IPS-18a (cell line): ENCODE data around the gene EBPL.

Experiments
- H3K27ac ChIP-seq: one replicate; pipeline ENCODE4 v1.5.1; 2013; ENCODE audit warnings: low read length
- H3K27me3 ChIP-seq: one replicate; pipeline ENCODE4 v1.6.1; 2013; ENCODE audit warnings: mild to moderate bottlenecking, low read length; ENCODE audit not compliant: control insufficient read depth, insufficient read depth
- H3K36me3 ChIP-seq: one replicate; pipeline ENCODE4 v1.6.1; 2013; ENCODE audit warnings: low read depth, low read length; ENCODE audit not compliant: control insufficient read depth
- H3K4me1 ChIP-seq: one replicate; pipeline ENCODE4 v1.6.1; 2013; ENCODE audit warnings: low read depth, low read length; ENCODE audit not compliant: control insufficient read depth
- H3K4me3 ChIP-seq: one replicate; pipeline ENCODE4 v1.5.1; 2013; ENCODE audit warnings: low read length
- H3K9ac ChIP-seq: one replicate; pipeline ENCODE4 v1.6.1; 2013; ENCODE audit warnings: mild to moderate bottlenecking, low read length, moderate library complexity
- H3K9me3 ChIP-seq: one replicate; pipeline ENCODE4 v1.6.1; 2013; ENCODE audit warnings: low read depth, low read length; ENCODE audit not compliant: control insufficient read depth

EBPL gene

GRCh38 chr13:49694446-49694845 is 3.2 kb upstream of the EBPL start:
- H3K4me3 ChIP-seq: no peak overlapping the region
- no peaks in the 10 kb centered on the region for H3K9me3 ChIP-seq
- H3K36me3 ChIP-seq: no peaks in the 10 kb centered on the region
- H3K4me1 ChIP-seq: peaks cover 3% of the 10 kb centered on the region
- H3K27ac ChIP-seq: no peak overlapping the region
- H3K27me3 ChIP-seq: no peaks in the 10 kb centered on the region
- H3K9ac ChIP-seq: no peak overlapping the region

GRCh38 chr13:49693877-49694276 is 2.6 kb upstream of the EBPL start:
- no peak overlapping the region for H3K9ac ChIP-seq
- H3K27ac ChIP-seq: no peak overlapping the region
- peaks cover 3% of the 10 kb centered on the region for H3K4me1 ChIP-seq
- no peak overlapping the region for H3K4me3 ChIP-seq
- H3K36me3 ChIP-seq: peaks cover 3% of the 10 kb centered on the region
- no peaks in the 10 kb centered on the region for H3K27me3 ChIP-seq
- H3K9me3 ChIP-seq: no peaks in the 10 kb centered on the region

- H3K4me1 ChIP-seq: peaks cover 3% of the 10 kb centered on the region
- H3K36me3 ChIP-seq: peaks cover 5% of the 10 kb centered on the region
- no peak overlapping the region for H3K4me3 ChIP-seq
- H3K27me3 ChIP-seq: no peaks in the 10 kb centered on the region
- no peak overlapping the region for H3K9ac ChIP-seq
- H3K9me3 ChIP-seq: no peaks in the 10 kb centered on the region
- no peak overlapping the region for H3K27ac ChIP-seq
Measured at GRCh38 chr13:49693191-49693733, 2.0 kb upstream of the EBPL start.

- Histone ChIP-seq H3K9me3 (no peaks in the 10 kb centered on the region), H3K36me3 (peaks cover 17% of the 10 kb centered on the region), H3K27me3 (no peaks in the 10 kb centered on the region), H3K9ac (peak overlapping the region; percentile 91), H3K4me3 (peak overlapping the region; percentile 99), H3K27ac (peak overlapping the region; percentile 67), H3K4me1 (peaks cover 3% of the 10 kb centered on the region)
Measured at GRCh38 chr13:49690133-49690994, 922 bp downstream of the EBPL start.

- Histone ChIP-seq H3K27ac (no peak overlapping the region), H3K4me3 (no peak overlapping the region), H3K4me1 (no peaks in the 10 kb centered on the region), H3K9ac (no peak overlapping the region), H3K27me3 (no peaks in the 10 kb centered on the region), H3K9me3 (peaks cover 4% of the 10 kb centered on the region), H3K36me3 (peaks cover 21% of the 10 kb centered on the region)
Measured at GRCh38 chr13:49683489-49683888, 7.8 kb downstream of the EBPL start.

DNA sequence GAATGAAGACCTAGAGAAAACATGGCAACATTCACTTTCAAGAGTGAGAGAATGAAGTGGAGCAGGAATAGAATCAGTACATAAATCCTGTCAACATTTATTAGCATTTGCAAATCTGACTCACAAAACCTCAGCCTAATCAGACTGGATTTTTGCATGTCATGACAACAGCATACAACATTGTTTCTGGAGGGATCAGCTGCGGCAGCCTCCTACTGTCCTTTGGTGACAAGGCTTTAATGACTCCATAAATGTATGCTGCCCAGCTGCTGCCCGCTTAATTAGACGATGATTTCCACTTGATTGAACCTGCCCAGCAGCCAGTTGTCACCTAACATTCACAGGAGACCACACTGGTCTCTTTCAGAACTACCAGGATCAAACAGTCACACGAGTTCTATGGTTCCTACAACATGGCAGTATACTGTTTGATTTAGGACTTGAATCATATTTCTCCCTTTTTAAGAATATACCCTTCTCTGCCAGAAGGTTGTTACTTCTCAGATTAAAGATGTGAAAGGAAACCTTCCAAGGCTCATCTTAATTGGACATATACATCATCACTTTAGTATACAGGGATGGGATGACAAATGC is 9.3 kb downstream of the EBPL start:
- Histone ChIP-seq H3K9ac (no peak overlapping the region), H3K36me3 (peaks cover 10% of the 10 kb centered on the region), H3K27me3 (no peaks in the 10 kb centered on the region), H3K4me3 (no peak overlapping the region), H3K4me1 (no peaks in the 10 kb centered on the region), H3K27ac (no peak overlapping the region), H3K9me3 (peaks cover 4% of the 10 kb centered on the region)

DNA sequence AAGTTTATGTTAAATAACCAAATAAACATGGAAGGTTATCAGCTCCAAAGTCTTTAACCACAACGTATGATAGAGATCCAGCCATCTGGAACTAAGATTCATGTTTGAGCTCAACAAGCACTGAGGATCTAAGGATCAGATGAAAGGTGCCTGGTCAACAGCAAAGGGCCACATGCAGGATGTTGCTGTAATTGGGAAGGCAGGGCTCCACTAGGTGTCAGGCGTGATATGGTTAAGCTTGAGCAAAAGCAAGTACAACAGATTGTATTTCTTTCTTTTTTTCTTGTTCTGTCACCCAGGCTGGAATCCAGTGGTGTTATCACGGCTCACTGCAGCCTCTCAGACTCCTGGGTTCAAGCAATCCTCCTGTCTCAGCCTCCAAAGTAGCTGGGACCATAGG is 12.0 kb downstream of the EBPL start:
- Histone ChIP-seq H3K4me3 (no peak overlapping the region), H3K27ac (no peak overlapping the region), H3K9ac (no peak overlapping the region), H3K27me3 (no peaks in the 10 kb centered on the region), H3K36me3 (peaks cover 4% of the 10 kb centered on the region), H3K4me1 (no peaks in the 10 kb centered on the region), H3K9me3 (peaks cover 4% of the 10 kb centered on the region)

- H3K4me3 ChIP-seq: no peak overlapping the region
- H3K36me3 ChIP-seq: peaks cover 4% of the 10 kb centered on the region
- H3K9ac ChIP-seq: no peak overlapping the region
- no peaks in the 10 kb centered on the region for H3K27me3 ChIP-seq
- H3K27ac ChIP-seq: no peak overlapping the region
- no peaks in the 10 kb centered on the region for H3K4me1 ChIP-seq
- H3K9me3 ChIP-seq: peaks cover 4% of the 10 kb centered on the region
Measured at GRCh38 chr13:49678191-49678914, 12.9 kb downstream of the EBPL start.

DNA sequence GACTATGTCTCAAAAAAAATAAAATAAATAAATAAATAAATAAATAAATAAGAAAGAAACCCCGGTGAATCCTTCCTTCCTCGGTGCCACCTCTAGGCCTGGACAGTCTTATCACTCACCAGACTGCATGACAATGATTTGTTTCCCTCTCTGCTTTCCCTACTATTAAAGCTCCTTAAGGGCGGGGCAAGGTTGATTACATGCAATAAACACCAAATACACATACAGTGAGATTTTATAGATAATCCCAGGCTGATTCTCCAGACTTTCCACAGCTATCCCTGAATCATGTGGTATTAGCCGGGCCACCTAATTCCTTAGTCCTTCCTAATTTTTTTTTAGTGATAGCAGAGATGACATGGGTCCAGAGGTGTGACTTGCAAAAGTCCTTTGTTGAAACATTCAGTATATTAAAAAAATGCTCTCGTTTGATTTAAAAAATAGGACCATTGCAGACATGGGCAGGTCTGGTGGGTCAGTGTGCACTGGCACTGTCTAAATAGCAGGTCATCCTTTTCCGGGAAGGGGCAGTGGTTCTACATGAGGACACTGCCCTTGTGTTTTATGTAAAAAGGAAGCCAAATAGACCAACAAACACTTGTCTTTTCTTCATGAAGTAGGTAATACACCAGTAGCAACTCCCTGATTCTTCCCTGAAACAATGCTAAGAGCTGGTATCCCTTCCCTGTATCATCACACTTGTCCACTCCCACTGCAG is 14.5 kb downstream of the EBPL start:
- H3K9ac ChIP-seq: no peak overlapping the region

DNA sequence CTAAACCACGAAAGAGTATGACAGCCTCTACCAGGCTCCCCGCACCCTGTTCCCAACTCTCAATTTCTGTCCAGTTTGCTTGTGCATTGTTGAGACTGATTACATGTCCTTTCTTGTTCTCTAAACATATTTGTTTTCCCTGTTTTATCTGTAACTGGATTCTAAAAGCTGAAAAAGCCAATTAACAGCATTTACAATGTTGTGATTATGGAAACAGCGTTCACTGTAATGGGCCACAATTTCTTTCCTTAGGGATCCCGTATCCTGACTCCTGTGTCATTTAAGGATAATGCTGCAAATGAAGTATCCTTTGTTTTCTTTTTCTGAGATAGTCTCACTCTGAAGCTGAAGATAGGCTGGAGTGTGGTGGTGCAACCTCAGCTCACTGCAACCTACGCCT is 20.5 kb downstream of the EBPL start:
- H3K27me3 ChIP-seq: no peaks in the 10 kb centered on the region
- no peak overlapping the region for H3K27ac ChIP-seq
- no peak overlapping the region for H3K9ac ChIP-seq
- no peak overlapping the region for H3K4me3 ChIP-seq
- H3K9me3 ChIP-seq: no peaks in the 10 kb centered on the region
- H3K36me3 ChIP-seq: peaks cover 17% of the 10 kb centered on the region
- H3K4me1 ChIP-seq: peaks cover 7% of the 10 kb centered on the region

More for the DNA sequence above, 14.5 kb downstream of the EBPL start:
- no peaks in the 10 kb centered on the region for H3K27me3 ChIP-seq
- H3K36me3 ChIP-seq: peaks cover 4% of the 10 kb centered on the region
- no peak overlapping the region for H3K27ac ChIP-seq
- H3K4me1 ChIP-seq: no peaks in the 10 kb centered on the region
- H3K4me3 ChIP-seq: no peak overlapping the region
- H3K9me3 ChIP-seq: peaks cover 4% of the 10 kb centered on the region

GRCh38 chr13:49669735-49670309 is 21.5 kb downstream of the EBPL start:
- Histone ChIP-seq H3K9me3 (no peaks in the 10 kb centered on the region), H3K4me3 (no peak overlapping the region), H3K4me1 (peaks cover 7% of the 10 kb centered on the region), H3K27ac (no peak overlapping the region), H3K27me3 (no peaks in the 10 kb centered on the region), H3K9ac (no peak overlapping the region), H3K36me3 (peaks cover 17% of the 10 kb centered on the region)
